H1 (cell line): ENCODE results near the gene ERN2. TPM values are rescaled to one million over a fixed set of nuclear protein-coding genes. Genes with fewer than 3 reads are reported as not detected.

ENCODE experiments used
- CTCF ChIA-PET: fragments of 300-600 bp; sonication (Branson Sonifier 250); formaldehyde crosslinking; loops from one replicate; lab custom pipeline; 2021; ENCODE audit not compliant: partially characterized antibody; lab: Charles Lee
- POLR2A ChIA-PET: fragments of 300-600 bp; sonication (Branson Sonifier 250); formaldehyde crosslinking; loops from one replicate; lab custom pipeline; 2021; ENCODE audit warnings: inconsistent platforms; ENCODE audit not compliant: partially characterized antibody; lab: Charles Lee
- DNase-seq, 2 experiments: peaks; one replicate each; pipeline versions ENCODE4 v3.0.0 to v3.0.0-alpha.2; 2010 to 2022; ENCODE audit warnings: low spot score in 2 of 2, low read depth in 1 of 2, mixed read lengths in 1 of 2
- FAIRE-seq: peaks from 2 replicates; lab custom pipeline; 2011; peaks lifted over from hg19 to GRCh38; lab: Jason Lieb, UNC
- H2AFZ ChIP-seq: 2 replicates; pipeline ENCODE4 v1.8.1; 2012; ENCODE audit warnings: low read length, inconsistent platforms
- H2AK5ac ChIP-seq: 2 replicates; pipeline ENCODE4 v1.6.1; 2013; ENCODE audit warnings: low read depth, low read length
- H2BK120ac ChIP-seq: replicated peaks from 2 replicates; pipeline ENCODE3; 2013; ENCODE audit warnings: low read depth, low read length, inconsistent platforms
- H2BK12ac ChIP-seq: 2 replicates; pipeline ENCODE4 v1.6.1; 2013; ENCODE audit warnings: low read depth, low read length
- H2BK15ac ChIP-seq: 2 replicates; pipeline ENCODE4 v1.6.1; 2013; ENCODE audit warnings: low read length
- H2BK20ac ChIP-seq: 2 replicates; pipeline ENCODE4 v1.6.1; 2013; ENCODE audit warnings: low read length
- H2BK5ac ChIP-seq: 2 replicates; pipeline ENCODE4 v1.6.1; 2013; ENCODE audit warnings: low read depth, low read length
- H3K14ac ChIP-seq: 2 replicates; pipeline ENCODE4 v1.6.1; 2013; ENCODE audit warnings: inconsistent platforms; ENCODE audit not compliant: insufficient read length
- H3K18ac ChIP-seq: 2 replicates; pipeline ENCODE4 v1.6.1; 2013; ENCODE audit warnings: low read length; ENCODE audit errors: extremely low read depth
- H3K23ac ChIP-seq: 2 replicates; pipeline ENCODE4 v1.6.1; 2013; ENCODE audit warnings: inconsistent platforms; ENCODE audit not compliant: insufficient read length
- H3K23me2 ChIP-seq: 2 replicates; pipeline ENCODE4 v1.6.1; 2013; ENCODE audit warnings: low read depth, low read length
- H3K27ac ChIP-seq: 2 replicates; pipeline ENCODE4 v1.6.1; 2011; ENCODE audit warnings: low read depth, low read length, inconsistent platforms
- H3K27me3 ChIP-seq, 4 experiments: replicated peaks in 1 of 4; 1 replicate in 1 of 4; 2 replicates in 3 of 4; pipeline versions ENCODE4 v1.6.1 to v1.8.1; 2011 to 2013; ENCODE audit warnings: low read length in 3 of 4, mild to moderate bottlenecking in 3 of 4, inconsistent platforms in 2 of 4, mixed read lengths in 2 of 4, moderate library complexity in 1 of 4; ENCODE audit not compliant: control insufficient read depth in 3 of 4, insufficient read depth in 3 of 4; ENCODE audit errors: extremely low read depth in 1 of 4
- H3K36me3 ChIP-seq, 4 experiments: 2 replicates each; pipeline versions ENCODE4 v1.6.1 to v1.8.1; 2011 to 2013; ENCODE audit warnings: mild to moderate bottlenecking in 4 of 4, low read length in 3 of 4, moderate library complexity in 2 of 4, control low read depth in 1 of 4, inconsistent platforms in 1 of 4; ENCODE audit not compliant: insufficient read depth in 4 of 4, control insufficient read depth in 2 of 4
- H3K4ac ChIP-seq: replicated peaks from 2 replicates; pipeline ENCODE3; 2013; ENCODE audit warnings: low read length, low read depth, mixed read lengths, inconsistent platforms; ENCODE audit not compliant: insufficient read length
- H3K4me1 ChIP-seq, 4 experiments: replicated peaks in 1 of 4; 1 replicate in 1 of 4; 2 replicates in 3 of 4; pipeline versions ENCODE4 v1.6.1 to v1.8.1; 2011 to 2013; ENCODE audit warnings: low read length in 3 of 4, inconsistent platforms in 2 of 4, mixed read lengths in 1 of 4; ENCODE audit not compliant: insufficient read depth in 4 of 4, control insufficient read depth in 3 of 4
- H3K4me2 ChIP-seq, 2 experiments: 2 replicates each; pipeline versions ENCODE4 v1.6.1 to v1.8.1; 2011 to 2013; ENCODE audit warnings: low read depth in 2 of 2, low read length in 2 of 2, control low read depth in 1 of 2, inconsistent platforms in 1 of 2, mild to moderate bottlenecking in 1 of 2; ENCODE audit not compliant: insufficient read depth in 1 of 2
- H3K4me3 ChIP-seq, 4 experiments: fragments of 200-600, 300-600 bp in 1 of 4; sonication (generic), shearing (Covaris generic), sonication (Bioruptor Twin) in 1 of 4; 2 replicates each; pipeline versions ENCODE4 v1.5.1 to v1.8.1; 2011 to 2016; ENCODE audit warnings: low read length in 4 of 4, low read depth in 3 of 4, control low read depth in 2 of 4, inconsistent platforms in 2 of 4, mild to moderate bottlenecking in 2 of 4, mixed read lengths in 1 of 4, moderate library complexity in 1 of 4; ENCODE audit not compliant: insufficient read depth in 2 of 4; ENCODE audit errors: extremely low read depth in 1 of 4
- H3K56ac ChIP-seq: replicated peaks from 2 replicates; pipeline ENCODE3; 2013; ENCODE audit warnings: low read depth, mild to moderate bottlenecking, mixed read lengths, low read length, inconsistent platforms; ENCODE audit not compliant: insufficient read length
- H3K79me1 ChIP-seq: 2 replicates; pipeline ENCODE4 v1.6.1; 2013; ENCODE audit warnings: low read depth, low read length, control low read depth
- H3K79me2 ChIP-seq, 2 experiments: 2 replicates each; pipeline versions ENCODE4 v1.6.1 to v1.8.1; 2012 to 2013; ENCODE audit warnings: low read length in 2 of 2, mild to moderate bottlenecking in 2 of 2, inconsistent platforms in 1 of 2; ENCODE audit not compliant: insufficient read depth in 2 of 2, control insufficient read depth in 1 of 2
- H3K9ac ChIP-seq, 4 experiments: replicated peaks in 1 of 4; 1 replicate in 1 of 4; 2 replicates in 3 of 4; pipeline versions ENCODE4 v1.6.1 to v1.8.1; 2011 to 2013; ENCODE audit warnings: low read depth in 3 of 4, low read length in 3 of 4, control low read depth in 2 of 4, mild to moderate bottlenecking in 2 of 4, moderate library complexity in 2 of 4, inconsistent platforms in 1 of 4; ENCODE audit errors: extremely low read depth in 1 of 4
- H3K9me3 ChIP-seq, 2 experiments: 2 replicates each; pipeline versions ENCODE4 v1.6.1 to v1.8.1; 2012 to 2013; ENCODE audit warnings: mild to moderate bottlenecking in 2 of 2, moderate library complexity in 2 of 2, control low read depth in 1 of 2, inconsistent platforms in 1 of 2, low read depth in 1 of 2, low read length in 1 of 2, mixed read lengths in 1 of 2; ENCODE audit not compliant: insufficient read depth in 2 of 2
- H4K20me1 ChIP-seq, 2 experiments: replicated peaks in 1 of 2; 2 replicates each; pipeline versions ENCODE3 to v1.8.1; 2011 to 2013; ENCODE audit warnings: inconsistent platforms in 2 of 2, low read length in 2 of 2, mild to moderate bottlenecking in 1 of 2; ENCODE audit not compliant: insufficient read depth in 2 of 2, control insufficient read depth in 1 of 2
- H4K5ac ChIP-seq: 2 replicates; pipeline ENCODE4 v1.6.1; 2013; ENCODE audit warnings: low read length, low read depth, mixed read lengths, inconsistent platforms; ENCODE audit not compliant: insufficient read length
- H4K8ac ChIP-seq: 2 replicates; pipeline ENCODE4 v1.8.0; 2013; ENCODE audit warnings: mild to moderate bottlenecking, moderate library complexity, low read length, inconsistent platforms; ENCODE audit not compliant: insufficient read depth; ENCODE audit errors: extremely low read depth
- H4K91ac ChIP-seq: replicated peaks from 2 replicates; pipeline ENCODE3; 2013; ENCODE audit warnings: low read length, mixed read lengths, inconsistent platforms; ENCODE audit not compliant: insufficient read length
- CREB1 ChIP-seq: IDR thresholded peaks from 2 replicates; pipeline ENCODE4 v1.6.1; 2012; ENCODE audit warnings: inconsistent platforms
- EZH2 ChIP-seq: fragments of 200-600 bp; sonication (generic); IDR thresholded peaks from 2 replicates; pipeline ENCODE4 v1.7.1; 2012; ENCODE audit warnings: low read depth, mild to moderate bottlenecking, moderate library complexity, low read length, inconsistent platforms; ENCODE audit not compliant: severe bottlenecking
- KDM4A ChIP-seq: IDR thresholded peaks from one replicate; pipeline ENCODE4 v1.7.1; 2012; ENCODE audit warnings: low read depth, mild to moderate bottlenecking, moderate library complexity, low read length, inconsistent platforms; ENCODE audit not compliant: severe bottlenecking
- SIRT6 ChIP-seq: IDR thresholded peaks from one replicate; pipeline ENCODE4 v1.7.1; 2012; ENCODE audit warnings: low read length, inconsistent platforms
- SP4 ChIP-seq: IDR thresholded peaks from 2 replicates; pipeline ENCODE4 v1.6.1; 2012; ENCODE audit warnings: low read length, inconsistent platforms
- SUZ12 ChIP-seq: fragments of 200-600 bp; sonication (generic); IDR thresholded peaks from 2 replicates; pipeline ENCODE4 v1.6.1; 2012; ENCODE audit warnings: mild to moderate bottlenecking, inconsistent platforms, low read length, moderate library complexity, mixed read lengths
- WGBS, 2 experiments: shearing (Covaris generic) in 1 of 2; methylation state at CpG; one replicate each; pipeline versions ENCODE4 v1.1.6 to v1.1.7; 2013 to 2015; ENCODE audit warnings: low lambda C conversion rate in 2 of 2, mixed read lengths in 2 of 2, inconsistent platforms in 1 of 2, low coverage in 1 of 2, missing lambda C conversion rate in 1 of 2; ENCODE audit not compliant: insufficient replicate concordance in 2 of 2, insufficient coverage in 1 of 2, insufficient read length in 1 of 2; ENCODE audit errors: extremely low coverage in 1 of 2, missing lambda C conversion rate in 1 of 2; 5-methylcytosine and 5-hydroxymethylcytosine counted together
- long read RNA-seq, 2 experiments: library from RNA in 1 of 2; library from capped mRNA in 1 of 2; stranded (forward); transcript quantifications; one replicate each; pipeline ENCODE4 v2.0.0, GENCODE V29; 2021; ENCODE audit warnings: inconsistent platforms in 1 of 2
- polyA minus RNA-seq, 3 experiments: library from RNA; depleted of rRNA, polyadenylated mRNA; stranded (reverse); fragments of >200 nt; gene quantifications; 1 replicate in 2 of 3; 2 replicates in 1 of 3; pipeline ENCODE4 v1.2.3, GENCODE V29; 2011
- polyA plus RNA-seq, 7 experiments: library from polyadenylated mRNA; depleted of rRNA in 3 of 7; stranded (reverse) in 5 of 7; unstranded in 2 of 7; fragments of >200 nt in 5 of 7; fragments of 200-250 nt in 2 of 7; gene quantifications; 1 replicate in 5 of 7; 2 replicates in 1 of 7; 4 replicates in 1 of 7; pipeline versions ENCODE4 v1.2.1 to v1.2.3, GENCODE V29; 2011 to 2013; ENCODE audit warnings: missing spikeins in 2 of 7, mixed read lengths in 2 of 7
- total RNA-seq: library from RNA; stranded (reverse); fragmentation: NEBNext Ultra II Directional; extraction: Animal tissue kit (Norgen Biotek cat#: 25700); gene quantifications from 2 replicates; pipeline ENCODE4 v1.2.1, GENCODE V29; 2021
- TF ChIP-seq, protein P1 (sequence below): IDR thresholded peaks from 2 replicates; pipeline ENCODE4 v1.6.1; 2012; ENCODE audit warnings: inconsistent platforms

Gene ERN2
- total RNA-seq (1.7 and 2.4 TPM in 2 replicates), polyA plus RNA-seq (2011; rRNA removed) (4.4 and 6.1 TPM in 2 replicates), polyA minus RNA-seq (2011; rRNA and poly(A)+ RNA removed) (5.1 and 5.3 TPM in 2 replicates)
- 5.1 TPM for polyA plus RNA-seq (2011; cell fraction: cytosol; rRNA removed)
- polyA plus RNA-seq (2011; cell fraction: nucleus; rRNA removed), result 11.3 TPM
- 1.6 to 3.0 TPM (median 2.4 TPM) in 4 replicates for polyA plus RNA-seq (2012, experiment 1 of 2)
- polyA plus RNA-seq (2012, experiment 2 of 2), result 0.96 TPM
- polyA plus RNA-seq (2013, experiment 1 of 2), result 1.0 TPM
- polyA plus RNA-seq (2013, experiment 2 of 2), result 1.5 TPM
- polyA minus RNA-seq (2011; cell fraction: cytosol; rRNA and poly(A)+ RNA removed), result 2.3 TPM
- 16.1 TPM for polyA minus RNA-seq (2011; cell fraction: nucleus; rRNA and poly(A)+ RNA removed)
- long read RNA-seq, experiment 1, result 0 reads
- long read RNA-seq, experiment 2, result 0 reads

DNA sequence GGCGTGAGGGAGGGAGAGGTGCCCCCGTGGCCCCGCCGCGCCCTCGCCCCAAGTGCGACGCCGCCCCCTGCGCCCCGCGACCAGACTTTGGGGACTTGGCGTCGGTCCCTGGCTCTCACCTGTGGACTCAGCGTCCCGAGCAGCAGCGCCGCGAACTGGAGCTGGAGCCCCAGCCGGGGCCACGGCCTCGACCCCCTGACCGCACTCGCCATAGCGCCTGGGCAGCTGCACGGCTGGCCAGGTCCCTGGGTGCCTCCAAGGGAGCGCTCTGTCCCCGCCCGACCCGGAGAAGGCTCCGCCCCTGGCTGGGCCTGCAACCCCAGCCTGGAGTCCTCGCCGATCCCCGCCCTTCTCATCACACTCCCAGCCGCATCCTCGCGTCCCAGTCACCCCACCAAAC lies at the start of gene ERN2:
ERN2 (minus strand) TSS at position 247 of the 400 bp plus-strand sequence; CDS start at position 212, 35 bp downstream.
- Histone ChIP-seq H2AFZ (peak within 1 kb of the TSS; percentile 95), H3K36me3 (no peaks in the 10 kb centered on the region), H2BK120ac (no peak within 1 kb of the TSS), H4K91ac (no peak within 1 kb of the TSS), H3K18ac (peak within 1 kb of the TSS; percentile 60), H4K8ac (peak within 1 kb of the TSS; percentile 69), H3K4me1 (no peaks in the 10 kb centered on the region; a peak in 1 of 7 replicates), H3K79me1 (no peaks in the 10 kb centered on the region), H2BK15ac (no peak within 1 kb of the TSS), H3K4me2 (peak within 1 kb of the TSS; percentile 73 to 79), H2BK20ac (no peak within 1 kb of the TSS), H3K56ac (no peak within 1 kb of the TSS), H3K14ac (no peak within 1 kb of the TSS), H3K23me2 (peaks cover 10% of the 10 kb centered on the region; the same call in 1 of the 2 replicates), H3K9me3 (peaks cover 8% of the 10 kb centered on the region in 2 experiments; a peak in 2 of 4 replicates), H2AK5ac (no peak within 1 kb of the TSS), H3K23ac (no peak within 1 kb of the TSS), H3K27me3 (peaks cover 2 to 21% (median 19%) of the 10 kb centered on the region in 4 experiments), H3K4me3 (peak within 1 kb of the TSS; percentile 45 to 65 (median 58)), H3K9ac (peak within 1 kb of the TSS in 2 of 4 experiments; percentile 2 to 57; a peak in 1 of 7 replicates), H3K27ac (no peak within 1 kb of the TSS), H2BK5ac (no peak within 1 kb of the TSS; the same call in 1 of the 2 replicates), H3K79me2 (no peaks in the 10 kb centered on the region), H4K20me1 (no peaks in the 10 kb centered on the region), H2BK12ac (no peak within 1 kb of the TSS; the same call in 1 of the 2 replicates), H4K5ac (no peak within 1 kb of the TSS), H3K4ac (no peak within 1 kb of the TSS)
- CTCF ChIA-PET, result interaction anchor here (0.7 to 2.4 kb wide), 5 partner anchors 9 to 324 kb away, joined by 3 to 7 read pairs (median 3); partner anchors contain the start of gene PLK1
- DNase-seq, result peak in 1 of 2 experiments; percentile 82
- POLR2A ChIA-PET, result interaction anchor here (1.0 to 1.8 kb wide), 5 partner anchors 9 to 35 kb away, joined by 3 to 5 read pairs (median 3); partner anchors contain the start of gene PLK1
- no peak for FAIRE-seq
- 2% methylated on average over 22 of the region's 37 CpGs; no CpG with 5 or more reads in 1 of the 2 experiments for WGBS, 2 experiments
- no peak for TF ChIP-seq SIRT6
- 0 out of 2 replicates have a peak, but pooled peaks have one; percentile 54 for TF ChIP-seq SUZ12
- peak; percentile 92 for TF ChIP-seq KDM4A
- no peak for TF ChIP-seq CREB1
- no peak for TF ChIP-seq SP4
- TF ChIP-seq, protein P1, sequence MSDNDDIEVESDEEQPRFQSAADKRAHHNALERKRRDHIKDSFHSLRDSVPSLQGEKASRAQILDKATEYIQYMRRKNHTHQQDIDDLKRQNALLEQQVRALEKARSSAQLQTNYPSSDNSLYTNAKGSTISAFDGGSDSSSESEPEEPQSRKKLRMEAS, result peak; percentile 40
- peak; percentile 34 for TF ChIP-seq EZH2
